HCT116 (cell line): ENCODE data around the gene TACR2. TPM values are rescaled to one million over a fixed set of nuclear protein-coding genes. Genes with fewer than 3 reads are reported as not detected.

Source experiments
- ATAC-seq: fragments of 200-7000 bp; cut with Tn5 transposase; 2 replicates; pipeline ENCODE4 v1.9.1; 2020; ENCODE audit warnings: mild to moderate bottlenecking, moderate library complexity
- BruUV-seq: library from RNA; stranded (reverse); fragments of 400-500 nt; replicated peaks from 2 replicates; lab custom pipeline; 2021; lab: Mats Ljungman, UMichigan
- CTCF ChIA-PET: fragments of 300-600 bp; sonication (Branson Sonifier 250); formaldehyde crosslinking; loops from one replicate; lab custom pipeline; 2021; ENCODE audit warnings: antibody characterized with exemption; lab: Charles Lee
- POLR2A ChIA-PET: fragments of 300-600, 350-600 bp; sonication (Branson Sonifier 250); formaldehyde crosslinking; loops from one replicate; lab custom pipeline; 2021; ENCODE audit warnings: antibody characterized with exemption; lab: Charles Lee
- RAD21 ChIA-PET, 2 experiments: fragments of 300-600 bp; sonication (Branson Sonifier 250); formaldehyde crosslinking; loops; one replicate each; lab custom pipeline; 2023; ENCODE audit warnings: low total read pairs in 2 of 2; ENCODE audit not compliant: uncharacterized antibody in 2 of 2, unreplicated experiment in 2 of 2, low non-redundant PET in 1 of 2; lab: Charles Lee
- DNase-seq: peaks from one replicate; pipeline ENCODE4 v3.0.0-alpha.2; 2010; ENCODE audit warnings: low read depth, low spot score
- H2AFZ ChIP-seq: fragments of 200-600 bp; shearing (Covaris generic), sonication (generic); 2 replicates; pipeline ENCODE4 v1.6.1; 2017; ENCODE audit warnings: low read depth, mixed run types, mixed read lengths, antibody characterized with exemption, low read length; ENCODE audit not compliant: poor library complexity, severe bottlenecking
- H3K27ac ChIP-seq: 2 replicates; pipeline ENCODE4 v1.5.1; 2012; ENCODE audit warnings: low read depth, low read length
- H3K27me3 ChIP-seq: fragments of 200-600 bp; sonication (generic); 2 replicates; pipeline ENCODE4 v1.6.1; 2016; ENCODE audit warnings: mixed run types, low read length, mixed read lengths; ENCODE audit not compliant: insufficient read depth
- H3K36me3 ChIP-seq, 2 experiments: fragments of 200-500 bp in 1 of 2; fragments of 200-600 bp in 1 of 2; sonication (Bioruptor generic) in 1 of 2; sonication (generic) in 1 of 2; 2 replicates each; pipeline versions ENCODE4 v1.5.1 to v1.6.1; 2014 to 2016; ENCODE audit warnings: low read length in 2 of 2, inconsistent platforms in 1 of 2, mixed read lengths in 1 of 2, mixed run types in 1 of 2; ENCODE audit not compliant: insufficient read depth in 2 of 2, control insufficient read depth in 1 of 2
- H3K4me1 ChIP-seq, 2 experiments: fragments of 200-600 bp in 1 of 2; sonication (generic) in 1 of 2; 2 replicates each; pipeline versions ENCODE4 v1.5.1 to v1.6.1; 2012 to 2017; ENCODE audit warnings: low read length in 2 of 2, inconsistent platforms in 1 of 2, mild to moderate bottlenecking in 1 of 2, mixed read lengths in 1 of 2, mixed run types in 1 of 2, moderate library complexity in 1 of 2; ENCODE audit not compliant: insufficient read depth in 2 of 2, control insufficient read depth in 1 of 2
- H3K4me2 ChIP-seq: fragments of 200-600 bp; sonication (generic); 2 replicates; pipeline ENCODE4 v1.6.1; 2017; ENCODE audit warnings: mixed run types, low read length, mixed read lengths
- H3K4me3 ChIP-seq, 2 experiments: fragments of 200-600 bp in 1 of 2; sonication (generic) in 1 of 2; replicated peaks in 1 of 2; 2 replicates each; pipeline ENCODE4 v1.5.1; 2011 to 2016; ENCODE audit warnings: low read length in 2 of 2, control low read depth in 1 of 2, low read depth in 1 of 2, mild to moderate bottlenecking in 1 of 2, mixed read lengths in 1 of 2, mixed run types in 1 of 2
- H3K79me2 ChIP-seq: fragments of 200-600 bp; sonication (generic); 2 replicates; pipeline ENCODE4 v1.6.1; 2017; ENCODE audit warnings: mild to moderate bottlenecking, mixed run types, low read length, moderate library complexity, mixed read lengths; ENCODE audit not compliant: insufficient read depth
- H3K9ac ChIP-seq: fragments of 200-600 bp; sonication (generic); 2 replicates; pipeline ENCODE4 v1.6.1; 2016; ENCODE audit warnings: low read length, mixed read lengths
- H3K9me2 ChIP-seq: fragments of 200-600 bp; sonication (generic), shearing (Covaris generic); 2 replicates; pipeline ENCODE4 v1.6.1; 2017; ENCODE audit warnings: mixed run types, mild to moderate bottlenecking, moderate library complexity; ENCODE audit not compliant: insufficient read depth
- H3K9me3 ChIP-seq, 2 experiments: fragments of 200-500 bp in 1 of 2; fragments of 200-600 bp in 1 of 2; sonication (Bioruptor generic) in 1 of 2; sonication (generic) in 1 of 2; 2 replicates each; pipeline ENCODE4 v1.6.1; 2014 to 2017; ENCODE audit warnings: low read length in 2 of 2, mixed read lengths in 2 of 2, inconsistent platforms in 1 of 2, low read depth in 1 of 2, mild to moderate bottlenecking in 1 of 2, mixed run types in 1 of 2, moderate library complexity in 1 of 2; ENCODE audit not compliant: control insufficient read depth in 1 of 2, insufficient read depth in 1 of 2
- H4K20me1 ChIP-seq: fragments of 200-600 bp; sonication (generic), shearing (Covaris generic); 2 replicates; pipeline ENCODE4 v1.6.1; 2017; ENCODE audit warnings: mixed run types, mild to moderate bottlenecking, moderate library complexity; ENCODE audit not compliant: insufficient read depth
- CBX3 ChIP-seq: IDR thresholded peaks from 2 replicates; pipeline ENCODE4 v1.6.1; 2012; ENCODE audit warnings: low read depth
- CEBPB ChIP-seq: IDR thresholded peaks from 2 replicates; pipeline ENCODE4 v1.6.1; 2012; ENCODE audit warnings: low read depth
- EGR1 ChIP-seq: IDR thresholded peaks from 2 replicates; pipeline ENCODE4 v1.6.1; 2012; ENCODE audit warnings: low read depth
- ELF1 ChIP-seq: IDR thresholded peaks from 2 replicates; pipeline ENCODE4 v1.6.1; 2012; ENCODE audit warnings: low read depth, borderline replicate concordance
- EZH2 ChIP-seq: fragments of 200-600 bp; sonication (generic); IDR thresholded peaks from 2 replicates; pipeline ENCODE4 v1.6.1; 2017; ENCODE audit warnings: antibody characterized with exemption, mixed run types
- FOSL1 ChIP-seq: IDR thresholded peaks from 2 replicates; pipeline ENCODE4 v1.6.1; 2012; ENCODE audit warnings: low read depth
- JUND ChIP-seq: IDR thresholded peaks from 2 replicates; pipeline ENCODE4 v1.6.1; 2012
- POLR2A ChIP-seq: IDR thresholded peaks from 2 replicates; pipeline ENCODE4 v1.7.0; 2011; ENCODE audit warnings: borderline replicate concordance; ENCODE audit not compliant: insufficient read depth, insufficient read length; ENCODE audit errors: extremely low read depth
- POLR2AphosphoS5 ChIP-seq: IDR thresholded peaks from 2 replicates; pipeline ENCODE4 v1.6.1; 2011; ENCODE audit warnings: mild to moderate bottlenecking, low read depth, low read length, moderate library complexity
- RAD21 ChIP-seq: IDR thresholded peaks from 2 replicates; pipeline ENCODE4 v1.6.1; 2012; ENCODE audit warnings: low read depth, mild to moderate bottlenecking
- SIN3A ChIP-seq: IDR thresholded peaks from 2 replicates; pipeline ENCODE4 v1.6.1; 2012; ENCODE audit warnings: low read depth
- SP1 ChIP-seq: IDR thresholded peaks from 2 replicates; pipeline ENCODE4 v1.6.1; 2012; ENCODE audit warnings: low read depth
- TCF7L2 ChIP-seq: IDR thresholded peaks from 2 replicates; pipeline ENCODE4 v1.7.0; 2011; ENCODE audit warnings: borderline replicate concordance, inconsistent platforms; ENCODE audit not compliant: insufficient read depth, insufficient read length; ENCODE audit errors: extremely low read depth
- YY1 ChIP-seq: IDR thresholded peaks from 2 replicates; pipeline ENCODE4 v1.6.1; 2011; ENCODE audit warnings: low read length, low read depth, moderate library complexity, mild to moderate bottlenecking; ENCODE audit not compliant: insufficient replicate concordance; ENCODE audit errors: extremely low read depth
- ZFX ChIP-seq: fragments of 450-650 bp; IDR thresholded peaks from 2 replicates; pipeline ENCODE4 v1.6.1; 2017
- ZNF274 ChIP-seq: fragments of 200-500 bp; sonication (Bioruptor generic); IDR thresholded peaks from 2 replicates; pipeline ENCODE4 v1.6.1; 2014; ENCODE audit warnings: mild to moderate bottlenecking, low read depth, low read length, inconsistent platforms
- intact Hi-C: fragments of 100-400 bp; cut with micrococcal nuclease; formaldehyde crosslinking; loops from 2 replicates; pipeline ENCODE4 v1.10.0; 2022
- total RNA-seq: library from RNA; stranded (reverse); gene quantifications from one replicate; pipeline ENCODE4 v1.2.1, GENCODE V29; 2021; ENCODE audit not compliant: unreplicated experiment
- TF ChIP-seq, protein P1 (sequence below): IDR thresholded peaks from 2 replicates; pipeline ENCODE4 v1.6.1; 2012
- TF ChIP-seq, protein P2 (sequence below): IDR thresholded peaks from 2 replicates; pipeline ENCODE4 v1.6.1; 2011; ENCODE audit warnings: mild to moderate bottlenecking, low read length, moderate library complexity; ENCODE audit not compliant: insufficient replicate concordance; ENCODE audit errors: extremely low read depth
- TF ChIP-seq, protein P3 (sequence below): IDR thresholded peaks from 2 replicates; pipeline ENCODE4 v1.6.1; 2012; ENCODE audit warnings: low read depth
- TF ChIP-seq, protein P4 (sequence below), 3 experiments: fragments of 200-600 bp in 1 of 3; sonication (generic) in 1 of 3; IDR thresholded peaks in 2 of 3; conservative IDR thresholded peaks in 1 of 3; 2 replicates each; pipeline ENCODE4 v1.5.1; 2012 to 2017; ENCODE audit warnings: low read depth in 2 of 3, low read length in 2 of 3, antibody characterized with exemption in 1 of 3, borderline replicate concordance in 1 of 3, control low read depth in 1 of 3, mild to moderate bottlenecking in 1 of 3, mixed read lengths in 1 of 3, mixed run types in 1 of 3, moderate library complexity in 1 of 3; ENCODE audit not compliant: insufficient read depth in 1 of 3

The TACR2 gene
- total RNA-seq, 1 experiment from 2014 or later: not detected

DNA sequence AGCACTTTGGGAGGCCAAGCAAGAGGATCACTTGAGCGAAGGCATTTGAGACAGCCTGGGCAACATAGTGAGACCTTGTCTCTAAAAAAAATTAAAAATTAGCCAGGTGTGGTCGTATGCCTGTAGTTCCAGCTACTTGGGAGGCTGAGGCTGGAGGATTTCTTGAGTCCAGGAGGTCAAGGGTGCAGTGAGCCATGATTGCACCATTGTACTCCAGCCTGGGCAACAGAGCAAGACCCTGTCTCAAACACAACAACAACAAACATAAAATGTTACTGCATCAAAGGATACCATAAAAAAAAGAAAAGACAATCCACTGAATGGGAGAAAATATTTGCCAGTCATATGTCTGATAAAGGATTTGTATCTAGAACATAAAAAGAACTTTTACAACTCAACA lies 60.5 kb downstream of the TACR2 start:
- Histone ChIP-seq H3K36me3 (no peaks in the 10 kb centered on the region), H3K9me3 (no peaks in the 10 kb centered on the region), H3K27me3 (no peaks in the 10 kb centered on the region), H3K4me1 (no peaks in the 10 kb centered on the region), H3K9ac (no peak overlapping the region), H3K27ac (no peak overlapping the region), H3K4me3 (no peak overlapping the region), H2AFZ (no peak overlapping the region), H3K79me2 (no peaks in the 10 kb centered on the region), H3K9me2 (no peaks in the 10 kb centered on the region), H4K20me1 (0 out of 2 replicates have a peak, but pooled peaks cover 3% of the 10 kb centered on the region), H3K4me2 (no peak overlapping the region)
- RAD21 ChIA-PET: no interaction called here
- BruUV-seq: no TSS peak
- intact Hi-C loops: no loop called here
- DNase-seq (no peak), ATAC-seq (no peak)
- TF ChIP-seq, protein P1, sequence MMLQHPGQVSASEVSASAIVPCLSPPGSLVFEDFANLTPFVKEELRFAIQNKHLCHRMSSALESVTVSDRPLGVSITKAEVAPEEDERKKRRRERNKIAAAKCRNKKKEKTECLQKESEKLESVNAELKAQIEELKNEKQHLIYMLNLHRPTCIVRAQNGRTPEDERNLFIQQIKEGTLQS: no peak
- TF ChIP-seq ZFX (no peak), YY1 (no peak), EGR1 (no peak), FOSL1 (no peak), EZH2 (no peak), POLR2A (no peak), RAD21 (no peak), ELF1 (no peak), CEBPB (no peak), TCF7L2 (no peak), CBX3 (no peak), SP1 (no peak), ZNF274 (no peak), SIN3A (no peak), POLR2AphosphoS5 (no peak), JUND (no peak)
- TF ChIP-seq, protein P2, sequence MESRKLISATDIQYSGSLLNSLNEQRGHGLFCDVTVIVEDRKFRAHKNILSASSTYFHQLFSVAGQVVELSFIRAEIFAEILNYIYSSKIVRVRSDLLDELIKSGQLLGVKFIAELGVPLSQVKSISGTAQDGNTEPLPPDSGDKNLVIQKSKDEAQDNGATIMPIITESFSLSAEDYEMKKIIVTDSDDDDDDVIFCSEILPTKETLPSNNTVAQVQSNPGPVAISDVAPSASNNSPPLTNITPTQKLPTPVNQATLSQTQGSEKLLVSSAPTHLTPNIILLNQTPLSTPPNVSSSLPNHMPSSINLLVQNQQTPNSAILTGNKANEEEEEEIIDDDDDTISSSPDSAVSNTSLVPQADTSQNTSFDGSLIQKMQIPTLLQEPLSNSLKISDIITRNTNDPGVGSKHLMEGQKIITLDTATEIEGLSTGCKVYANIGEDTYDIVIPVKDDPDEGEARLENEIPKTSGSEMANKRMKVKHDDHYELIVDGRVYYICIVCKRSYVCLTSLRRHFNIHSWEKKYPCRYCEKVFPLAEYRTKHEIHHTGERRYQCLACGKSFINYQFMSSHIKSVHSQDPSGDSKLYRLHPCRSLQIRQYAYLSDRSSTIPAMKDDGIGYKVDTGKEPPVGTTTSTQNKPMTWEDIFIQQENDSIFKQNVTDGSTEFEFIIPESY: no peak
- TF ChIP-seq, protein P3, sequence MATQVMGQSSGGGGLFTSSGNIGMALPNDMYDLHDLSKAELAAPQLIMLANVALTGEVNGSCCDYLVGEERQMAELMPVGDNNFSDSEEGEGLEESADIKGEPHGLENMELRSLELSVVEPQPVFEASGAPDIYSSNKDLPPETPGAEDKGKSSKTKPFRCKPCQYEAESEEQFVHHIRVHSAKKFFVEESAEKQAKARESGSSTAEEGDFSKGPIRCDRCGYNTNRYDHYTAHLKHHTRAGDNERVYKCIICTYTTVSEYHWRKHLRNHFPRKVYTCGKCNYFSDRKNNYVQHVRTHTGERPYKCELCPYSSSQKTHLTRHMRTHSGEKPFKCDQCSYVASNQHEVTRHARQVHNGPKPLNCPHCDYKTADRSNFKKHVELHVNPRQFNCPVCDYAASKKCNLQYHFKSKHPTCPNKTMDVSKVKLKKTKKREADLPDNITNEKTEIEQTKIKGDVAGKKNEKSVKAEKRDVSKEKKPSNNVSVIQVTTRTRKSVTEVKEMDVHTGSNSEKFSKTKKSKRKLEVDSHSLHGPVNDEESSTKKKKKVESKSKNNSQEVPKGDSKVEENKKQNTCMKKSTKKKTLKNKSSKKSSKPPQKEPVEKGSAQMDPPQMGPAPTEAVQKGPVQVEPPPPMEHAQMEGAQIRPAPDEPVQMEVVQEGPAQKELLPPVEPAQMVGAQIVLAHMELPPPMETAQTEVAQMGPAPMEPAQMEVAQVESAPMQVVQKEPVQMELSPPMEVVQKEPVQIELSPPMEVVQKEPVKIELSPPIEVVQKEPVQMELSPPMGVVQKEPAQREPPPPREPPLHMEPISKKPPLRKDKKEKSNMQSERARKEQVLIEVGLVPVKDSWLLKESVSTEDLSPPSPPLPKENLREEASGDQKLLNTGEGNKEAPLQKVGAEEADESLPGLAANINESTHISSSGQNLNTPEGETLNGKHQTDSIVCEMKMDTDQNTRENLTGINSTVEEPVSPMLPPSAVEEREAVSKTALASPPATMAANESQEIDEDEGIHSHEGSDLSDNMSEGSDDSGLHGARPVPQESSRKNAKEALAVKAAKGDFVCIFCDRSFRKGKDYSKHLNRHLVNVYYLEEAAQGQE: no peak
- TF ChIP-seq, protein P4, sequence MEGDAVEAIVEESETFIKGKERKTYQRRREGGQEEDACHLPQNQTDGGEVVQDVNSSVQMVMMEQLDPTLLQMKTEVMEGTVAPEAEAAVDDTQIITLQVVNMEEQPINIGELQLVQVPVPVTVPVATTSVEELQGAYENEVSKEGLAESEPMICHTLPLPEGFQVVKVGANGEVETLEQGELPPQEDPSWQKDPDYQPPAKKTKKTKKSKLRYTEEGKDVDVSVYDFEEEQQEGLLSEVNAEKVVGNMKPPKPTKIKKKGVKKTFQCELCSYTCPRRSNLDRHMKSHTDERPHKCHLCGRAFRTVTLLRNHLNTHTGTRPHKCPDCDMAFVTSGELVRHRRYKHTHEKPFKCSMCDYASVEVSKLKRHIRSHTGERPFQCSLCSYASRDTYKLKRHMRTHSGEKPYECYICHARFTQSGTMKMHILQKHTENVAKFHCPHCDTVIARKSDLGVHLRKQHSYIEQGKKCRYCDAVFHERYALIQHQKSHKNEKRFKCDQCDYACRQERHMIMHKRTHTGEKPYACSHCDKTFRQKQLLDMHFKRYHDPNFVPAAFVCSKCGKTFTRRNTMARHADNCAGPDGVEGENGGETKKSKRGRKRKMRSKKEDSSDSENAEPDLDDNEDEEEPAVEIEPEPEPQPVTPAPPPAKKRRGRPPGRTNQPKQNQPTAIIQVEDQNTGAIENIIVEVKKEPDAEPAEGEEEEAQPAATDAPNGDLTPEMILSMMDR (IDR thresholded peaks at IDR 0.05 in 2 of 3, conservative IDR thresholded peaks at IDR 0.05 in 1 of 3; ENCODE audit: borderline replicate concordance in 1 of 3, insufficient read depth in 1 of 3, low read depth in 2 of 3, low read length in 2 of 3): no peak
- POLR2A ChIA-PET: no interaction called here
- CTCF ChIA-PET: no interaction called here
